ENCODE measurements around the gene GRID2. TPM values are rescaled to one million over a fixed set of nuclear protein-coding genes. Genes with fewer than 3 reads are reported as not detected.

The GRID2 gene
- total RNA-seq, 1 donor from 2014 or later: 0.17 TPM

GRCh38 chr4:93029769-93030168 is 726.0 kb downstream of the GRID2 start:
- no peak overlapping the region for H2AFZ ChIP-seq (replicated peaks)
- H3K27me3 ChIP-seq: no peaks in the 10 kb centered on the region
- H3K4me1 ChIP-seq: no peaks in the 10 kb centered on the region
- no peaks in the 10 kb centered on the region for H3K27me3 Mint-ChIP-seq (ENCODE audit: insufficient read depth, low read depth)
- H3K4me3 Mint-ChIP-seq: no peak overlapping the region
- no peaks in the 10 kb centered on the region for H3K36me3 ChIP-seq
- H3K9me3 ChIP-seq (ENCODE audit: low read depth): no peaks in the 10 kb centered on the region
- DNase-seq (ENCODE audit: low spot score): no peak
- H3K79me2 ChIP-seq (ENCODE audit: low read depth): no peaks in the 10 kb centered on the region
- H3K4me1 Mint-ChIP-seq: no peaks in the 10 kb centered on the region
- no peak overlapping the region for H3K4me2 ChIP-seq
- no peak for TF ChIP-seq CTCF (IDR thresholded peaks at IDR 0.05)
- H3K9me3 Mint-ChIP-seq: no peaks in the 10 kb centered on the region
- H4K20me1 ChIP-seq (ENCODE audit: low read depth): no peaks in the 10 kb centered on the region
- no peak overlapping the region for H3K4me3 ChIP-seq
- no peak overlapping the region for H3K27ac Mint-ChIP-seq
- no peak overlapping the region for H3K27ac ChIP-seq
- no peaks in the 10 kb centered on the region for H3F3A ChIP-seq (ENCODE audit: low read depth)
- H3K9ac ChIP-seq: no peak overlapping the region
- H3K36me3 Mint-ChIP-seq: no peaks in the 10 kb centered on the region

GRCh38 chr4:93030670-93031069 is 726.9 kb downstream of the GRID2 start:
- Mint-ChIP-seq H3K4me3 (no peak overlapping the region), H3K27me3 (ENCODE audit: insufficient read depth, low read depth) (no peaks in the 10 kb centered on the region), H3K27ac (no peak overlapping the region), H3K4me1 (no peaks in the 10 kb centered on the region), H3K36me3 (no peaks in the 10 kb centered on the region), H3K9me3 (no peaks in the 10 kb centered on the region)
- Histone ChIP-seq H3K27ac (no peak overlapping the region), H3F3A (ENCODE audit: low read depth) (no peaks in the 10 kb centered on the region), H3K36me3 (no peaks in the 10 kb centered on the region), H3K9ac (no peak overlapping the region), H3K4me2 (no peak overlapping the region), H4K20me1 (ENCODE audit: low read depth) (no peaks in the 10 kb centered on the region), H3K4me3 (no peak overlapping the region), H3K27me3 (no peaks in the 10 kb centered on the region), H2AFZ (replicated peaks) (no peak overlapping the region), H3K9me3 (ENCODE audit: low read depth) (no peaks in the 10 kb centered on the region), H3K4me1 (no peaks in the 10 kb centered on the region), H3K79me2 (ENCODE audit: low read depth) (no peaks in the 10 kb centered on the region)
- no peak for TF ChIP-seq CTCF (IDR thresholded peaks at IDR 0.05)
- TF ChIP-seq EZH2phosphoT487 (IDR thresholded peaks at IDR 0.05): no peak
- TF ChIP-seq EZH2 (IDR thresholded peaks at IDR 0.05): no peak
- DNase-seq (ENCODE audit: low spot score): no peak

- no peaks in the 10 kb centered on the region for H3K36me3 Mint-ChIP-seq
- Histone ChIP-seq H3F3A (ENCODE audit: low read depth) (no peaks in the 10 kb centered on the region), H4K20me1 (ENCODE audit: low read depth) (no peaks in the 10 kb centered on the region), H3K27ac (no peak overlapping the region), H3K36me3 (no peaks in the 10 kb centered on the region), H2AFZ (replicated peaks) (no peak overlapping the region), H3K79me2 (ENCODE audit: low read depth) (no peaks in the 10 kb centered on the region), H3K9ac (no peak overlapping the region), H3K4me2 (no peak overlapping the region), H3K27me3 (no peaks in the 10 kb centered on the region), H3K4me3 (no peak overlapping the region), H3K4me1 (no peaks in the 10 kb centered on the region), H3K9me3 (ENCODE audit: low read depth) (no peaks in the 10 kb centered on the region)
- H3K27ac Mint-ChIP-seq: no peak overlapping the region
- no peaks in the 10 kb centered on the region for H3K9me3 Mint-ChIP-seq
- no peak for DNase-seq (ENCODE audit: low spot score)
- H3K27me3 Mint-ChIP-seq (ENCODE audit: insufficient read depth, low read depth): no peaks in the 10 kb centered on the region
- no peaks in the 10 kb centered on the region for H3K4me1 Mint-ChIP-seq
- H3K4me3 Mint-ChIP-seq: no peak overlapping the region
- no peak for TF ChIP-seq EZH2 (IDR thresholded peaks at IDR 0.05)
- TF ChIP-seq CTCF (IDR thresholded peaks at IDR 0.05): no peak
- TF ChIP-seq EZH2phosphoT487 (IDR thresholded peaks at IDR 0.05): no peak
Measured at GRCh38 chr4:93031431-93032098, 727.8 kb downstream of the GRID2 start.
